GM12801 (cell line): ENCODE data around the gene C1GALT1.

Source experiments
- TF ChIP-seq, protein P1 (sequence below): IDR thresholded peaks from one replicate; pipeline ENCODE4 v1.5.1; 2011; ENCODE audit warnings: control low read depth; ENCODE audit not compliant: insufficient read length; ENCODE audit errors: extremely low read depth

Gene C1GALT1

DNA sequence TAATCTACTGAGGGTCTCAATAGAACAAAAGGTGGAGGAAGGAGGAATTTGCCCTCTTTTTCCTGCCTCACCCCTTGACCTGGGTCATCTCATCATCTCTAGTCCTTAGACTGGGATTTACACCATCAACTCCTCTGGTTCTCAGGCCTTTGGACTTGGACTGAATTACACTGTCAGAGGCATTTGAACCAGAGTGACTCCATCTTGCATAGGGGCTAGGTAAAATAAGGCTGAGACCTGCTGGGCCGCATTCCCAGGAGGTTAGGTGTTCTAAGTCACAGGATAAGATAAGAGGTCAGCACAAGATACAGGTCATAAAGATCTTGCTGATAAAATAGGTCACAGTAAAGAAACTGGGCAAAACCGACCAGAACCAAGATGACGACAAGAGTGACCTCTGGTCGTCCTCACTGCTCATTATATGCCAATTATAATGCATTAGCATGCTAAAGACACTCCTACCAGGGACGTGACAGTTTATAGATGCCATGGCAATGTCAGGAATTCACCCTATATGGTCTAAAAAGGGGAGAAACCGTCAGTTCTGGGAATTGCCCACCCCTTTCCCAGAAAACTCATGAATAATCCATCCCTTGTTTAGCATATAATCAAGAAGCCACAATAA lies 84.0 kb downstream of the C1GALT1 start:
- TF ChIP-seq, protein P1, sequence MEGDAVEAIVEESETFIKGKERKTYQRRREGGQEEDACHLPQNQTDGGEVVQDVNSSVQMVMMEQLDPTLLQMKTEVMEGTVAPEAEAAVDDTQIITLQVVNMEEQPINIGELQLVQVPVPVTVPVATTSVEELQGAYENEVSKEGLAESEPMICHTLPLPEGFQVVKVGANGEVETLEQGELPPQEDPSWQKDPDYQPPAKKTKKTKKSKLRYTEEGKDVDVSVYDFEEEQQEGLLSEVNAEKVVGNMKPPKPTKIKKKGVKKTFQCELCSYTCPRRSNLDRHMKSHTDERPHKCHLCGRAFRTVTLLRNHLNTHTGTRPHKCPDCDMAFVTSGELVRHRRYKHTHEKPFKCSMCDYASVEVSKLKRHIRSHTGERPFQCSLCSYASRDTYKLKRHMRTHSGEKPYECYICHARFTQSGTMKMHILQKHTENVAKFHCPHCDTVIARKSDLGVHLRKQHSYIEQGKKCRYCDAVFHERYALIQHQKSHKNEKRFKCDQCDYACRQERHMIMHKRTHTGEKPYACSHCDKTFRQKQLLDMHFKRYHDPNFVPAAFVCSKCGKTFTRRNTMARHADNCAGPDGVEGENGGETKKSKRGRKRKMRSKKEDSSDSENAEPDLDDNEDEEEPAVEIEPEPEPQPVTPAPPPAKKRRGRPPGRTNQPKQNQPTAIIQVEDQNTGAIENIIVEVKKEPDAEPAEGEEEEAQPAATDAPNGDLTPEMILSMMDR: no peak

DNA sequence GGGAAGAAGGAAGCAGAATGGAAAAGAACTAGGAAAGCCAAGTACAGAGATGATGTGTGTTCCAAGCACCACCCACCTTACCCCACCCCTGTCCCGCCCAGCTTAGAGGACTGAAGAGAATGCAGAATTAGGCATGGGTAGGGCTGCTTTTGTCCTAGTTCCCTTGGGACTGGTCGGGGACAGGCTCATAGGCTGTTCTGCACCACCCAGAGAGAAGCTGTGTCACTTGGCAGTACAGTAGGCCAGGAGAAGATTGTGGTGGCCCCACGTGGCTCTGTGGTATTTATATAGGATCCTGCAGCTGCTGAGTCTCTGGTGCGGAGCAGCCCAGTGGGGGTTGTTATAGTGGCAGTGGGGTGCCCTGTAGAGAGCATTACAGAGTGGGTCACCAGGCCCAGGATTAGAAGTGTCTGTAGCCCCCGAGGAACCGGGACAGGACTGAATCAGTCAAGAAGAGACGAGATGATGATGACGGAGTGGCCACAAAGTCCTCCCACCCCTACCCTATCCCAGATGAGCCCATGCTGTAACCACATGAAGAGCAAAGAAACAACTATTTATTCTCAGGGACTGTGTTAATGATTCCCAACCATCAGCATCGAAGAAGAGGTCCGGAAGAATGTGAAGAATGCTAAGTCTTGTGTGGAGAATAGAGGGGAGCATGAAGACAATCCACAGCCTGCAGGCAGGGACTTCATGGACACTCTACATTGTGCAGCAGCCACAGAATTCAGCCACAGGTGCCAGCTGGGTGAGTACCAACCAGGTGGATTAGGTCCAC lies 88.9 kb downstream of the C1GALT1 start:
- TF ChIP-seq, protein P1: no peak

DNA sequence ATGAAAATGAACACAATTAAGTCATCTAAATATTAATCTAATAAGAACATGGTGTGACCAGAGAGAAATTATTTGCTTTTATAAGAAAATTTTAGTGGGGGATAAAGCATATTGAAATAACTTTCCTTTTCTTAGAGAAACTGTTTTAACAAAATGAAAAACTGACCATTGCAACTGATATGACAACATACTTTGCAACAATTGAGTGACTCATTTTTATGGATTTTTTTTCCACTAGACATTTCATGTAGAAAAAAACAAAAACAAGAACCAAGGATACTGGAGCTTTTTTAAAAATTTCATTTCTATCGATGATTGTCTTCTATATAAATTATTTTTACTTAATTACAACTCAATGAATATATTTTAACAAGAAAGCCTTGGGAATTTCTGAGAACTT lies 90.0 kb downstream of the C1GALT1 start:
- TF ChIP-seq, protein P1: no peak

DNA sequence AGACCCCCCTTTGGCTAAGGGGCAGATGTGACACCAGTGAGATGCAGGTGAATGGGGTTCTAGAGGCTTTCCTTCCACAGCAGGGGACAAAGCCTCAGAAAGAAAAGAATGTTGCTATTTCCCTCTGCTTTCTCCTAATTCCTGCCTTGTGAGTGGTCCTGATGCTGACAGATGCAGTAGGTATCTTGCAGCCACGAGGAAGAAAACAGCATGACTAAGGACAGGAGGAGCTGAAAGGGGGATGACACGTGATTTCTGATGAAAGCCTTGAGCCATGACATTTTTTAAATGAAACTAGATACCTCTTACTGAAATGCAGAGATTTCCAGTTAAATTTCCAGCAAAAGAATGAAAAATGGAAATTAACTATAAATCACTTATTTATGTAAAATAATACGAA lies 92.4 kb downstream of the C1GALT1 start:
- TF ChIP-seq, protein P1: no peak

DNA sequence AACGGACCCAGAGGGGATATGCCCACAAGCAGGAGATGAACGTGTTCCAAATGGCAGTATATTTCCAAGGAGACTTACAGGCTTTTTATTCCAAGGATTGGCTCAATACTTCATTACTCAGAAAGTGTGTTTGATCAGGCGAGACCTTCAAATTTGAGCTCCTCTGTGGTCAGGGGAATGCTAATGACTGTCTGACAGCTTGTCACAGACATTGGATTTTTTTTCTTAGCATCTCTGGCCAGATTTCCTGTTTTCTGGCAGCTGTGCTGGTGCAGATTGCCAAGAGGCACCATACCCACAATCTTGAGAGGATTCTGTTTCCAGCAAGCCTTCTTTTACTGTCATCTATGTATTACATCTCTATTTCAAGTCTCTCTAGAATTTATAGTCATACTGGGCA lies 93.8 kb downstream of the C1GALT1 start:
- TF ChIP-seq, protein P1: no peak

DNA sequence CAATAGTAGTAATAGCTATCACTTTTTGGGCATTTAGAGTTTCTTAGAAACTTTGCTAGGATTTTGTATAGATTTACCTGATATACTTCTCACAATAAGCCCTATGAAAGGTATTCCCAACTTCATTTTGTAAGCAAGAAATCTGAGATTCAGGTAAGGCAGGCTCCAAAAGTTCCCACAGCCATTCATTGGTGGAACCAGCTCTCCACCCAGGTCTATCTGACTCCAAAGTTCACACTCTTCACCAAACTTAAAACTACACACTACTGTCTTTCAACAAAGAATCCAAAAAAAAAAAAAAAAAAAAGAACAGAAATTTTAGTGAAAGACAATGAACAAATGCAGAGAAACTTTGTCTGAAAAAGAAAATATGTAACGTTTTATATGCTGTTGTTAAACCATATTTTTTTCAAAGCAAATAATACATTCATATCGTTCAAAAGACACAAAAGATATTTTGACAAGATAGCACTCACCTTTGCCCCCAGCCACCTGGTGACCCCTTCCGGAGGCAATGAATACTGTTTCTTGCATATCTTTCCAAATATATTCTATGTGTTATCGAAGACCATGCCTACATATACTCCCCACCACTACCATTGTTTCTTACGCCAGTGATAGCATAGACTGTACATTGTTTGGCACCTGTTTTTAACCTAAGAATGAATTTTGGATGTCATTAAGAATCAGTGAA lies 108.2 kb downstream of the C1GALT1 start:
- TF ChIP-seq, protein P1: no peak

DNA sequence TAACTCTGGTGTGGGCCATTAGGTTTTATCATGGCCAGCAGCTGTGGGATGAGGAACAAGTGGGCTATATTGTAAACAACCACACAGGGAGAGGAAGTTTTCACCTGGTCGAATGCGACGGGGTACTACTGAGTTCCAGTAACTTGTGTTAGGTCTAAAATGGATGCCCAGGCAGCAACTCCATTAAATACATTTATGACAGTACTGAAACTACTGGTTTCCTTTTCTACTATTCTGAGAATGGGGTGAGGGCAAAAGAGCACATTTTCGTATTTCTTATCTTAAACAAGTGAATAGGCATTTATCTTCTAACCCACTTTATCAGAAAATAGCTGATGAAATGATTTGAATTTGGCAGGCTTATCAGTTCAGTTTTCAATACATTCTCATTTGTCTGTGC lies 109.7 kb downstream of the C1GALT1 start:
- TF ChIP-seq, protein P1: no peak
